DLD1 (cell line): ENCODE measurements around the gene MACROD2.

Experiments used
- in situ Hi-C: cut with HindIII; loops from 2 replicates; pipeline ENCODE4 v1.10.0; 2017; ENCODE audit warnings: low sequenced_read_pairs

Gene MACROD2

DNA sequence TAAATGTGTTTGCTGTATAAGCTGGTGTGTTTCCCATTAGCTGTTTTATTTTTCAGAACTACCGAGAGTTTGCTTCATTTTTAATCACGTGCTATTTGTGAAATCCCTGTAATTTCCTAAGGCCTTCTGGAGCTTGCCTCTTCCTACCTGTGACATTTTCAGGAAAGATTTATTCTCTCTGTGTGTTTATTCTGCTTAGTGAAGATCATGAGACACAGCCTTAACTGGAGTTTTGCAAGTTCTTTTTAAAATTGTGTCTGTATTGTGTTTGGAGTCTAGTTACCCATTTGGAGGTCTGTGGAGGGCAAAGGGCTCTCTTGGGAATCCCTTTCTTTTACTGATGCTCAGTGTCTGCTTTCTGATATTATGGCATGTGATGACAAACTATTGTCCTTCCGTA lies 701.2 kb downstream of the MACROD2 start:
- in situ Hi-C loops, result no loop called here

DNA sequence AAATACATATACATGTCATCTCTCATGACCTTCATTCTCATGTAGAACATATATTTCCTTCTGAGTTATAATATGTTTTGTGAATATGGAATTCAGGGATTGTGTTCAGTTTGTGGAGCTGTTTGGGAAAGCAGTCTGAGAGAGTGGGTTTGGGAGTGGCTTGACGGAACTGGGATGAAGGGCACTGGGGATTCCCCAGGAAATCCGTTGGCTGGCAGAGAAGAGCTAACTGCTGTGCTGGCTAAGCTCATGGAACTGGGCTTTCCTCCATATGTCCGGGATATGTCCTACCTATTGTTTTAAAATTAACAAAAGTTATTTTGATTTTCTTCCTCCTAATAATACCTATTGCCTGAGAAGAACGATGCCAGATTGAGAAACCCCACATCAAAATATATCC lies 701.6 kb downstream of the MACROD2 start:
- in situ Hi-C loops, result no loop called here

DNA sequence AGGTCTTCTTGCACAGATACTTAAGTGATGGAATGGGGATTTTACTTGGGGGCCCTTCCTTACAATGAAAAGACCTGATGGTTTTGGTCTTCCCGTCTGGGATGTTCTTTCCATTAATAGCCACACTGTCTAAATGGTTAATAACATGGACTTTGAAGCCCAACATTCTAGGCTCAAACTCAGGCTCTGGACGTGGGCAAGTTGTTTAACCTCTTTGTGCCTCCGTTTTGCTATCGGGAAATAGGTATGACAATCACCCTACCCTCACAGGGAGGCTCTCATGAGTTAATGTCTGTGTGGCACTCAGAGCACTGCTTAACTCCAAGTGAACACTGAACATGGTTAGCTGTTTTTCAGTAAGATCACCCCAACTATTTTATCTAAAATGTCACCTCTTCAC lies 702.8 kb downstream of the MACROD2 start:
- in situ Hi-C loops, result no loop called here

DNA sequence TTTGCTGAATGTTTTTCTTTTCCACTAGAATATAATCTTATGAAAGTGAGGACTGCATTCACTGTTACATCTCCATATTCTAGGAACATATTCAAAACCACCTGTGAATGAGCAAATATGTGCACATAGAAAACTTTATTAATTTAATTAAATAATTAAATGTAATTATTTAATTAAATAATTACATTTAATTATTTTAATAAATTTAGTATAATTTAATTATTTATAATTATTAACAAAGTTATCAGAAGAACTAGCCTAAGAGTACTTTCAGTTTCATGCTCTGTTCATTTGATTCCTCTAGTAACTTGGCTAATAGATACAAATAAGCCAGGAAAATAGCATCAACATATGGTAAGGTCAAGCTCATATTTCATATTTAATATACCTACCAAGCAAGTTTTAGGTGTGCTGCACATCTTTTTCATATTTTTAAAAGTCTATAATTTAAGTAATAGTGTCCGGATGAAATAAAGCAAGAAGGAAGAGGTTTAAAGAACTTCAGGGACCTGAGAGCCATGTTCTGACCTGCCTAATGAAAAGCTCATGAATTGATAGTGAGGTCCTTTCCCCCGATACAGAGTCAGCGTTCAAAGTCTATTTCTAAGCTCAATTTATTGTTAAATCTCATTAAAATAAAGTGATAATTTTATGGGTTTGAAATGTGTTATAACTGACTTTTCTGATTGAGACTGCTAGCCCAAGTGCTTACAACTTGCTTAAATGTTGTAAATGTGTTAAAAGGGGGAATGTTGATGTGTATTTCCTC lies 703.5 kb downstream of the MACROD2 start:
- in situ Hi-C loops, result no loop called here

DNA sequence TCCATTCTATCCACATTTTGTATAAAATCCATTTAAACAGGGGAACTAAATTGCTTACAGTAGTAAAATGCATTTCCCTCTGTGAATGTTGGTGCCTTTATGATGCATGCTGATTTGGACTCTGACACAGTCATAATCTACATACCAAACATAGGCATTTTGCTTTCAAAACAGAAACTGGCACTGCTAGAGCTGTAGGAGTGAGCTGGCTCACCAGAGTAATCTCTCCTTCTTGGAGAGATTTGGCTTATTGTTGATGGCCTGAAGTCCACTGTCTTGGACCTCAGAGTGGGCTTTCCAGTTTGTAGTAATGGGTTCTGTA lies 705.3 kb downstream of the MACROD2 start:
- in situ Hi-C loops, result no loop called here

DNA sequence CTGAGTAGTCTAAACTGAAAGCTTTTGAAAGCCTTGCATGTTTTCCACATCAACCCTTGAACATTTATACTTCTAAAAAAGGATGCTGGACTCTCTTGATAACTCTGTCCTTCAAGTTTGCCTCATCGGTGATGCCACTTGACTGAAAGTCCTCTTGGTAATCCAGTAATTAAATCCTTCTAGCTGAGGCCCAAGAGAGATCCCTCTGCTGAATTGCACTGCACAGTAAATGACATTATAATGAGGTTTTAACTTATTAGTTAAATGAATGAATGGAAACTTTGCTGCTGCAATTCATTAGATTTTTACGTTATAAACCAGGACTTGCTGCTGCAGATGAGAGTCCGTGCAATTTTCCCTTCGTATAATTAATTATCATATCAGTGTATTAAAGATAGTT lies 706.0 kb downstream of the MACROD2 start:
- in situ Hi-C loops, result no loop called here

DNA sequence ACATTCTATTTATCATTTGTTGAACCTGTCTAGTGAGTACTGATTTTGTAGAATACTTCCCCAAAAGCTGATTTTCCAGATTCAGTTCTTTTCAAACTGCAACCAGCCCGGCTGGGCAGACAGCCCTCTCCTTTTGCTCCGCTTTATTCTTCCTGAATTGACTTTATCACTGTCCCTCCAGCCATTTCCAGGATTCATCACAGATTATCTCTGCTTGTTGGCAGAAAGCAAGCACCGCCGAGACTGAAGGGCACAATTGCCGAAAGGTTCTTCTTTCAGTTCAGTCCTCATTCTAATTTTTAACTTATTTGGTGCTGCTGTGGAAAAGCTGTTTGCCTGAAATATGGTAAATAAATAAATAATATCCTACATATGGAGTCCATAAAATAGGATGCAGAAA lies 711.2 kb downstream of the MACROD2 start:
- in situ Hi-C loops, result no loop called here

DNA sequence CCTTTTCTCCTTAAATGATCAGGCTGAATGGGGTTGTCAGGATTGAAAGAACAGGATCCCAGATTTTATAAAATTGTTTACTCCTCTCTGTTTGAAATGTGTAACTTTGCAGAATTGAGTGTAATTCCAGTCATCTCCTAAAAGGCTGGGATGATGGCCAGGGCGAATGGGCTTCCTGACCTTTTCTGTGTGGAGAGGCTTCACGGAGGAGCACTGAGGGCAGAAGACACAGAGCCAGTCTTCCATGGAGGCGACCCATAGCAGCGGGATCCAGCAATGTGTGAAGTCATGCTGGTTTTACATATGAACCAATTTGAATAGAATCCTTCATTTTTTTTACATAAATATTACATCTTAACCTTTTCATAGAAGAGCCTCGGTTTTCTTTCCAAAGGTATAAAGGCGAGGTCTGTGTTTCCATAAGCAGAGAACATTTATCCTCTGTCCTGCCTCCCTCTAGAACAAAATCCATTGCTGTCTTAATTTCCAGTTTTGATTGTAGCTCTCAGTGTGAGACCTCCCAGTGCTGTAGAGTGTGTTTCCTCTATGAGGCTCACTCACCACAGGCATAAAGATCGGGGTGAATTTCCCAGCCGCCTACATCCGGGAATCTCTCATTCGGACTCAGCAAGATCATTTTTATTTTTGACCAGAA lies 711.8 kb downstream of the MACROD2 start:
- in situ Hi-C loops, result no loop called here

DNA sequence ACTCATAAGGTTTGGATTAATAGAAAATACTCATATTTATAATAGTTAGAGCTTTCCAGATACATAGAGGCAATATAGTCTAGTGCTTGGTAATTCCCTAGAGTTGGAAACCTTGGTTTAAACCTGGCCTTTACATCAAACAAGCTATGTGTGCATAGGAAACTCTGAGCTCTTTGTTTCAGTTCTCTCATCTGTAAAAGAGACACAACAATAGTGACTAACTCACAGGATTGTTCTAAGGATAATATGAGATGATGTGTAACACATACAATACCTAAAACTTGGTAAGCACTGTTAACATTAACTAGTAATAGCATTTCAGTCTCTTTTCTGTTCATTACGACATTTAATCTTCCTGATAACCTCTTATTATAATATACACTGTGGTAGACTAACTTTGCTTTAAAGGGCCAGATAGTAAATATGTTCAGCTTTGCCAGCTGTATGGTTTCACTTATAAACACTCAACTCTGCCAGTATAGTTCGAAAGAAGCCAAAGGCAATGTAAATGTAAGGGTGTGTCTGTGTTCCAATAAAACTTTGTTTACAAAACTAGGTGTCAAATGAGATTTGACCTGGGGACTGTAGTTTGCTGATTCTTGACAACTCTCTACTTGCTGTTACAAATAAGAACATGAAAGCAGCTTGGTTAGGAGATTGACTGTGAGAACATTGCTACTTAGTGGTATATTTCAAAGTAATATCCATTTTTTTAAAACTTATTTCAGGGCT lies 712.7 kb downstream of the MACROD2 start:
- in situ Hi-C loops, result no loop called here

DNA sequence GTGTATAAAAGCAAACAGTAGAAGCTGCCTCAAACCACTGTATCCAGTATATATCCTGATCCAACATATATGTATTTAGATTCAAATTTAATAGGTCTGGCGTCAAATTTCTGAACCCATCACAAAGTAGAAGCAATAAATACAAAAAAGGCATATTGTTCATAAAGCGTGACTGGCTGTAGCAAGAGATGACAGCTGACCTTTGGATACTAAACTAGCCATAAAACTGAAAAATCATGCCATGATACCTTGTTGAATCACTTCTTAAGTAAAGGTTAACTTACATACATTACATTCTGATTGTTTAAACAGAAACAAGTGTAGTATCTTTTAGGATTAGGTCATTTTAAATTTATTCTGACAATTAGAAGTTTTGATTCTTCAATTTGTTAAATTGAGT lies 714.1 kb downstream of the MACROD2 start:
- in situ Hi-C loops, result no loop called here

DNA sequence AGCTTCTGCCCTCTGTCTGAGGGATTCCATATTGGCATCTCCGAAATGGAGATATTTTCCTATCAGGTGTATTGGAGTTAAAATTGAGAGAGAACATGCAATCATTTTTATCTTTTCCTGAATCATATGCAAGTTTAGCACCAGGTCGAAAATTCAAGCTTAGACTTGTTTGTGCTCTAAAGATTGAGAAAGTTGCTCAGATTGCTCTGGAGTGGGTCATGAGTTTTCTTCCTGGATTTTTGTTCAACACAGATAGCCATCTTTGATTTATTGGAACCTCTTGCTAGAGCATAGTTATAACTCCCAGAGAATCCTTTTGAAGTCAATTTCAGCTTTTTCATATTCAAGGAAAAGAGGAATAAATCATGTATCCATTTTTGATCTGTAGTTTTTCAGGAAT lies 715.6 kb downstream of the MACROD2 start:
- in situ Hi-C loops, result no loop called here

DNA sequence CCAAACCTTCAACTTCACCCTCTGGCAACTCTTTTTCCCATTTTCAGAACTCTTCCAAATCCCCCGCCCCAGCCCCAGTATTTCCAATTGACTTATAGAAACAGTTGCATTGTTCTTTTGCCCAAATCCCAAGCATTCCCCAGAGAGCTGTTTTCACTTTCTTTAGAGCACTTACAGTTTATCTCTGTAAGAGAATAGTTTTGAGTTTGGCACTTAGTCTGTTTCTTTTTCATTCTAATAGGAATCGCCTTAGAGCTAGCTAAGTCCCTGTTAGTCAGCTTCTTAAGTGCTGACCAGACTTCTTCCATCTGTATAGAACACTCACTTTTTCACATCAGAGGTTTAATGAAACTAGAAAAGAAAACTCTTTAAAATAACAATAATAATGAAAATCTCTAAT lies 716.3 kb downstream of the MACROD2 start:
- in situ Hi-C loops, result no loop called here

DNA sequence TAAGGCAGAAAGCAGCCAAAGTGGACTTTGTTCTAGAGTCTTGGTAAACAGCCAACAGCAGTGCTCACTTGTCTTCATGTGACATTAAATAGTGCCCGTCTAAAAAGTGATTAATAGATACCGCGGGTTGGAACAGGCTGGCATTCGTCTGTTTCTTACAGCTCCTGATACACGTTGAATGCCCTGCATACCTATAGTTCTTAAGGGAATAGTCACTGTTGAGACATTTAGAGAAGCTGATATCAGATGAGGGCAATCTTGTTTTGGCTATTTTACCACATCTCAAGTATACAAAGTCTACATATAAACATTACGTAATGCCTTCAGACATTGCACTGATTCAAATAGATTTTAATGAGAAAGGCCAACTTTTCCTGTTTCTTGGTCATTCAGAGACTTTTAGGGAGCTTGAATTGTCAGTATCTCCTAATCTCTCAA lies 717.0 kb downstream of the MACROD2 start:
- in situ Hi-C loops, result no loop called here

DNA sequence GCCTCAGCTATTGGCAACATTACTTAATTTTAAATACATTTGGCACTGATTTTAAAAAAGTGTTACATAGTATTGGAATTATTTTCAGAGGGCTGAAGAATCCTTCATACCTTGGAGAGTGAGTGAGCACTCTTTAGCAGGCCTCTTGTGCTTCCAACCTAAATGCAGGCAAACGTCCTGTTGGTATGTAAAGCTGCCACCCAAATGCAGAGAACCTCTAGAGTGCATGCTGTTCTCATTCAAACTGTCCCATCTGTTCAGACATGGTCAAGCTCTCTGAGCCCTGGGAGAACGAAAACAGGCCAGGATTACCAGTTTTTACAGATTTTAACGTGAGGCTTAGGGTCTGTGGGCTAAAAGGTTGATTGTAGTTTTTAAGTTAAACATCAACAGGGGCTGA lies 720.1 kb downstream of the MACROD2 start:
- in situ Hi-C loops, result no loop called here

DNA sequence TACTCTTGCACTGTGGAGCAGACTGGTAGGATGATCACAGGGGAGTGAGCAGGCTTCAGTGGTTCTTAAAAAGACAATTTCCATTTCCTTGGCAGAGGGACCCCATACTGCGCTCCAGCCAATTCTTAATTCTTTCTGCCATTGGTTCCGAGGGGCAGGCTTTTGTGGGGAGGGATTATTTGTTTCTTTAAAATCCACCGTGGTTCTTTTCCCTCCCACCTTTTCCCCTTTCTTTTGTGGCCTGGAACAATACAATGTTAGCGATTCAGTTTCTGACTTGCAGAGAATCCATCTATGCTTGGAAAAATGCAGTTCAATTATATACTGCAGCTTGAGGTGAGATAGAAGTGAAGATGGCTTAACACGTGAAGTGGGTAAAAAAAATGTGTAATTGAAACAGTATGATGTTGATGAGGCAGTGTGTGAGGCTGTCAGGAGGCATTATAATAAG lies 721.1 kb downstream of the MACROD2 start:
- in situ Hi-C loops, result no loop called here

DNA sequence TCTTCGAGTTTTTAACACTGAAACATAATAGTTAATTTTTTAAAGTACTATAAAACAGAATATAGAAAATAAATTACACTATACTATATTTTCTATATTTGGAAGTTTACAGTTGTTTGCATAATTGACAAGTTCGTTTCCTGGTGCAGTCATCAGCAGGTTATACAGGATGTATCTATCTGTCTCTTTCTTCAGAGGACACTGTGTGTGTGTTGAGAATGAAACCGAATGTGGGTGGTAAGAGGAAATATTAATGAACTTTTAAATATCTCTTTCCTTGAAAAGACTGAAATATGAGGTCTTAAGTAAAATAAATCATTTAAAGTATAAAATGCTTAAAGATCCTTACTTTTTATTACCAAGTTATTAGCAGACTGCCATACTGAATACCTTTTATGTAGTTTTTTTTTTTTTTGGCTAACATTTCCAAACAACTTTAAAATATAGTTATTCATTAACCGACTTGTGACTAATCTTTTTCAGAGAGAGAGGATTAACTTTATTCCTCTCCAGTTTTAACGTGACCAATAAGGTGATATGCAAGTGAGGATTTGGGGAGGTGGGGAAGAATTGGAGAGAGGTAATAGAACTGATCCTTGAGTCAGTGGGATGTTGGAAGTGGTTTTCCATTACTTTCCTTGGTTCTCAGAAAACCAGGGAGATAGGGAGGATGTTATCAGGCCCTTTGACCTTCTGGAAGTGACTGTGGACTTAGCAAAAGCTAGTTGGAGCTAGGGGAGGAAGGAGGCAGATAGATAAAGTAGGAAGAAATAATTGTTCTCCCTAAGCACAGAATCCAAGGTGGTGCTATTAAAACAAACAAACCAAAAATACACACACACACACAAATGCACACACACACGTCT lies 722.1 kb downstream of the MACROD2 start:
- in situ Hi-C loops, result no loop called here

DNA sequence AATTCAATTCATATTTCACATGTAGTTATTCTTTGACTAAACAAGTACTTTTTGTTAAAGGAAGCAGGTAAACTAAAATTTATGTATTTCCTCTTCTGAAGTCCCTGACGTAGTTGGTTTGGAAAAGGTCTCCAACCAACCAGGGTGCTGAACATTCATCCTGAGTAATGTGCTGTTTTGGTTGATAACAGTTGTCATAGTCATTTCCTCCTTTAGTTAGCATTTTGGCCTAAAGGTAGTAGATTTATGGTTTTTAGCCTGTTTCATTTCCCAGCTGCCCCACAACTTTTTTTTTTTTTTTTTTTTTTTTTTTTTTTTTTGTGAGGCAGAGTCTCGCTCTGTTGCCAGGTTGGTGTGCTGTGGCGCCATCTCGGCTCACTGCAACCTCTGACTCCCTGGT lies 724.9 kb downstream of the MACROD2 start:
- in situ Hi-C loops, result no loop called here

DNA sequence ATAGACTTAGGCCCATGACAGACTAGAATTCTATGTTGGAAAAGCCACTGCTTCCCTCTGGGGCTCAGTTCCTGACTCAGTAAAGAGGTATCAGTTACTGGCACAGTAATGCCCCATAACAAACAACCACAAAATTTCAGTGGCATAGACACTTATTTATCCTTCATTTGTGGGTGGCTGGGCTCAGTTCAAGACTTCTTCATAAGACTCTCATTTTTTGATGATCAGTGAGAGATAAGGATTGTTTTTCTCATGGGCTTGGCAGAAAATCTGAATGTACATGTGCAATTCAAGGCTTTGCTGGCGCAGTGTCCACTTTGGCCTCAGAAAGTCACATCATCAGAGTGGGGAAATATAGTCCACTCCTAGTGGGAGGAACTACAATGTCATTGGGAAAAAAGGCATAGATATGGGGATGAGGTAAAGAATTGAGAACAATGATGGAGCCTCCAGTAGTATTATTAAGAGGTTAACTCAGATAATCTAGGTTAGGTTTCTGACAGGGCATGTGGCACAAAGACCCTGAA lies 726.7 kb downstream of the MACROD2 start:
- in situ Hi-C loops, result no loop called here

DNA sequence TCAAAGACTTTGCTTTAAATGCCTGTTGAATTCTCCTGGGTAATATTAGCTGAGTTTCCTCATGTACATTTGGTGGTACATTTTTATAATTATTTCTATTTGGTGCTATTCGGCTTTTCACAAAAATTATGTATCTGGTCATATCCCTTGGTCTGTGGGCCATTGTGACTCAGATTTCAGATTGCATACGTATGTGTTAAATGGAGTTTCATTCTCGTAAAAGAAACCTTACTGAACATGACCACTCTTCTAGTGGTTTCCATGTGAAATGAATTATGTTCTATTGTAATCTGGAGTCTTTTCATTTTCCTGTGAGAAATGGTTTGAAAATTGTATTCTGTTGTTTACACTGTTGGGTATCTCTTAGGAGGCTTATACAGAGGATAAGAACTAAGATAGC lies 728.3 kb downstream of the MACROD2 start:
- in situ Hi-C loops, result no loop called here

DNA sequence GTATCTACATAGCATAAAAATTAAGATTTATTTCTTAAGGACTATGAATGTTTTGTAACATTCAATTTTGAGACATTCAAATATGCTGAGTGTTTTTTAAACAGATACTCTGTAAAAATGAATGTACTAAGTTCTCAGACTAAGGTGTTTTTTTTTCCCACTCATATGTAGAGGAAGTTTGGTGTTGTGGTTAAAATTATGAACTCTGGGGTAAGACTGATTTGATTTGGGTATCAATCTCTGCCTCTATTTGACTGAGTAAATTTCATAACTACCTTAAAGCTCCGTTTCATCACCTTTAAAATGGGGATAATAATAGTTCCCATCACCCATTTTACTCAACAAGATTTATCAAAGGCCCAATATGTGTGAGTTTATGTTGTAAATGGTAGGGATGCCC lies 728.7 kb downstream of the MACROD2 start:
- in situ Hi-C loops, result no loop called here

DNA sequence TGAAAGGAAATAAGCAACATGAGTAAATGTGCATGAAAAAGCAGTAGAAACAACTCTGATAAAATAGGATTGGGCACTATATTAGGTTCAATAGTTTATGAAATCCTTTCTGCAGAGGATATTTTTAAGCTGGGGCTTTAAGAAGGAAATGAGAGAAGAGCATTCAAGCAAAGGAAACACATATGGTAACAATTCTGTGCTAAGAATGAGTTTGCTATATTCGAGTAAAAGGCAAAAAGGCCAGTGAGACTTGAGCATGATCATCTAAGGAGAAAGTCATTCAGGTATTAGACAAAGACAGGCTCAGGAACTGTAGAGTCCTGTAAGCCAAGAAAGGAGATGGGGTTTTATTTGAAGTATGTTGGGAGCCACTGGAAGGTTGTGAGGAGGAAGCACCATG lies 729.2 kb downstream of the MACROD2 start:
- in situ Hi-C loops, result no loop called here
